ENCODE measurements around the gene CYP1A1. TPM values are rescaled to one million over a fixed set of nuclear protein-coding genes. Genes with fewer than 3 reads are reported as not detected.
A peak's percentile ranks its signal among the peaks of the same experiment; 100 is the strongest.

Gene CYP1A1, protein sequence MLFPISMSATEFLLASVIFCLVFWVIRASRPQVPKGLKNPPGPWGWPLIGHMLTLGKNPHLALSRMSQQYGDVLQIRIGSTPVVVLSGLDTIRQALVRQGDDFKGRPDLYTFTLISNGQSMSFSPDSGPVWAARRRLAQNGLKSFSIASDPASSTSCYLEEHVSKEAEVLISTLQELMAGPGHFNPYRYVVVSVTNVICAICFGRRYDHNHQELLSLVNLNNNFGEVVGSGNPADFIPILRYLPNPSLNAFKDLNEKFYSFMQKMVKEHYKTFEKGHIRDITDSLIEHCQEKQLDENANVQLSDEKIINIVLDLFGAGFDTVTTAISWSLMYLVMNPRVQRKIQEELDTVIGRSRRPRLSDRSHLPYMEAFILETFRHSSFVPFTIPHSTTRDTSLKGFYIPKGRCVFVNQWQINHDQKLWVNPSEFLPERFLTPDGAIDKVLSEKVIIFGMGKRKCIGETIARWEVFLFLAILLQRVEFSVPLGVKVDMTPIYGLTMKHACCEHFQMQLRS
- total RNA-seq = not detected

DNA sequence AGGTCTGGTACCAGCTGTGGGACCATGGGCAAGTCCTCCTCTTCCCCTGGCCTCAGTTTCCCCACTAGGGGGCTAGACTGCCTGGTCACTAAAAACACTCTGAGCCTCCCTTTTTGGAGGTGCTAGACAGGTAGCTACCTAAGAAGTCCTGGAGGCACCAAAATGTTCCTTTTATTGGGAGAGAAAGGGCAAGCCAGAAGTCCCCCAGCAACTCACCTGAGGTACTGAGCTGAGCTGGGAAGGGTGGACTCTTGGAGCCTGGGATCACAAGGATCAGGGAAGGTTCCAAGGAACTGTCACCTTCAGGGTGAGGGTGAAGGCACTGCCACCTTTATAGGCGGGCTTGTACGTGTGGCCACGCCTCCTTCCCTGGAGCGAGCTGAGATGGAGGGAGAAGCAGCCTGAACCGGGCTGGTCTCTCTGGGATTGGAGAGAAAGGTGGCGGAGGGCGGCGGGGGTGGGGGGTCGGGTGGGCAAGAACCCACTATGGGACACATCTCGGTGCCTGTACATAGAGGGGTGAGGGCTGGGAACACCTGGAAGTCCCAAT lies at the start of gene CYP1A1:
Gene CYP1A1 (minus strand): TSS at position 304 of the 550 bp plus-strand sequence. CDS start 2,431 bp downstream, outside the sequence.
- H3K4me1 ChIP-seq (ENCODE audit: insufficient read depth, low read length) = peaks cover 15% of the 10 kb centered on the region
- peak within 1 kb of the TSS; percentile 39 for H3K4me3 ChIP-seq (ENCODE audit: low read length)
- no peaks in the 10 kb centered on the region for H3K9me3 ChIP-seq (ENCODE audit: low read depth, low read length)
- H3K27me3 ChIP-seq (ENCODE audit: insufficient read depth, low read length) = peaks cover 27% of the 10 kb centered on the region

- Histone ChIP-seq H3K4me1 (ENCODE audit: insufficient read depth, low read length) (peaks cover 81% of the 10 kb centered on the region), H3K27me3 (ENCODE audit: insufficient read depth, low read length) (no peaks in the 10 kb centered on the region), H3K9me3 (ENCODE audit: low read depth, low read length) (no peaks in the 10 kb centered on the region), H3K4me3 (ENCODE audit: low read length) (no peak overlapping the region)
These were observed 48.5 kb upstream of the CYP1A1 start for GRCh38 chr15:74773731-74774252.

DNA sequence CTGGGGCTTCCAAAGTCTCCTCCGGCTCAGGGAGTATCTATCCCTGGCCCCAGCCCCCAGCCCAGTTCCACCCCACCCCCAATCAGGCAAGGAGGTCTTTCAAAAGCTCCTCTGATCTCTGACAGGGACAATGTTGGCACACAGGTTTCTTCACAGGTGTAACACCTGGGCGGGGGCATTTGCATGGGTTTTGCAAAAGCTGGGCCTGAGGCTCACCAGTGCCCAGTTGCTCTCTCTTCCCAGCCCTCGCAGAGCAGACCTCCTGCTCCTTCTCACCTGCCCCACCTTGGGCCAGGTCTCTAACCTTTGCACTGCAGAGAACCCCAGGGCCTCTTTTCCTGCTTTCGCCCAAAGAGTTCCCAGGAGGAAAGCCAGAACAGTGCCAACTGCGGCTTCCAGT lies 48.0 kb upstream of the CYP1A1 start:
- Histone ChIP-seq H3K4me1 (ENCODE audit: insufficient read depth, low read length) (peaks cover 79% of the 10 kb centered on the region), H3K27me3 (ENCODE audit: insufficient read depth, low read length) (no peaks in the 10 kb centered on the region), H3K4me3 (ENCODE audit: low read length) (no peak overlapping the region), H3K9me3 (ENCODE audit: low read depth, low read length) (no peaks in the 10 kb centered on the region)

GRCh38 chr15:74770211-74770903 lies 45.0 kb upstream of the CYP1A1 start:
- Histone ChIP-seq H3K27me3 (ENCODE audit: insufficient read depth, low read length) (no peaks in the 10 kb centered on the region), H3K4me3 (ENCODE audit: low read length) (no peak overlapping the region), H3K4me1 (ENCODE audit: insufficient read depth, low read length) (peaks cover 49% of the 10 kb centered on the region), H3K9me3 (ENCODE audit: low read depth, low read length) (no peaks in the 10 kb centered on the region)

- Histone ChIP-seq H3K27me3 (ENCODE audit: insufficient read depth, low read length) (no peaks in the 10 kb centered on the region), H3K9me3 (ENCODE audit: low read depth, low read length) (no peaks in the 10 kb centered on the region), H3K4me1 (ENCODE audit: insufficient read depth, low read length) (peaks cover 41% of the 10 kb centered on the region), H3K4me3 (ENCODE audit: low read length) (no peak overlapping the region)
These were observed 44.2 kb upstream of the CYP1A1 start for GRCh38 chr15:74769463-74770025.

- no peak overlapping the region for H3K4me3 ChIP-seq (ENCODE audit: low read length)
- no peaks in the 10 kb centered on the region for H3K9me3 ChIP-seq (ENCODE audit: low read depth, low read length)
- no peaks in the 10 kb centered on the region for H3K27me3 ChIP-seq (ENCODE audit: insufficient read depth, low read length)
These were observed 43.5 kb upstream of the CYP1A1 start for GRCh38 chr15:74768771-74769342.

DNA sequence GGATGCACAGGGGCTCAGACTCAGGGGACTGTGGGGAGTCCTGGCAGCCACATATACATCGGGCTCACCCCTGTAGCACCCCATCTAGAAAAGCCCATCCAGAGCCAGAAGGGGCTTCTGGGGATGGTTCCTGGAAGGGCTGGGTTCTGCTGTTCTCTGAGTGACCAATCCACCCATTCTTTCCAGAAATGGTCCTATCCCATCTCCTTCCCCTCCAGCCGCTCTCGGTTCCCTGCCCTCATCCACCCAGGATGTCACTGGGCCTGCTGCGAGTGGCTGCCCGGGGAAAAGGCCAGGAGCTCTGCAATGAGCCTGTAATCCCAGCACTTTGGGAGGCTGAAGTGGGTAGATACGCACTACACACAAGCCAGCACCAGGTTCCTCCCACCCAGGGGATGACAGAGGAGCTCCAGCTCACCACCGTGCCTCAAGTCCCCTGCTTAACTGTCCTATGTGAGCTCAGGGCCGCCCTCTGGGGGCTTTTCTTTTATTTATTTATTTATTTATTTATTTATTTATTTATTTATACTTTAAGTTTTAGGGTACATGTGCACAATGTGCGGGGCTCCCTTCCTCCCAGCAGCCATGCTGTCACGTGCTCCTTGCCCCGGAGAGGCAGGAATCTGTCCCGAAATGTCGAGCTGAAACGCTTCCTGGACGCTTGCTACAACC lies 42.9 kb upstream of the CYP1A1 start:
- Histone ChIP-seq H3K4me1 (ENCODE audit: insufficient read depth, low read length) (peaks cover 28% of the 10 kb centered on the region), H3K9me3 (ENCODE audit: low read depth, low read length) (no peaks in the 10 kb centered on the region), H3K4me3 (ENCODE audit: low read length) (no peak overlapping the region), H3K27me3 (ENCODE audit: insufficient read depth, low read length) (no peaks in the 10 kb centered on the region)

More at GRCh38 chr15:74768771-74769342, 43.5 kb upstream of the CYP1A1 start:
- H3K4me1 ChIP-seq (ENCODE audit: insufficient read depth, low read length) = peaks cover 34% of the 10 kb centered on the region

DNA sequence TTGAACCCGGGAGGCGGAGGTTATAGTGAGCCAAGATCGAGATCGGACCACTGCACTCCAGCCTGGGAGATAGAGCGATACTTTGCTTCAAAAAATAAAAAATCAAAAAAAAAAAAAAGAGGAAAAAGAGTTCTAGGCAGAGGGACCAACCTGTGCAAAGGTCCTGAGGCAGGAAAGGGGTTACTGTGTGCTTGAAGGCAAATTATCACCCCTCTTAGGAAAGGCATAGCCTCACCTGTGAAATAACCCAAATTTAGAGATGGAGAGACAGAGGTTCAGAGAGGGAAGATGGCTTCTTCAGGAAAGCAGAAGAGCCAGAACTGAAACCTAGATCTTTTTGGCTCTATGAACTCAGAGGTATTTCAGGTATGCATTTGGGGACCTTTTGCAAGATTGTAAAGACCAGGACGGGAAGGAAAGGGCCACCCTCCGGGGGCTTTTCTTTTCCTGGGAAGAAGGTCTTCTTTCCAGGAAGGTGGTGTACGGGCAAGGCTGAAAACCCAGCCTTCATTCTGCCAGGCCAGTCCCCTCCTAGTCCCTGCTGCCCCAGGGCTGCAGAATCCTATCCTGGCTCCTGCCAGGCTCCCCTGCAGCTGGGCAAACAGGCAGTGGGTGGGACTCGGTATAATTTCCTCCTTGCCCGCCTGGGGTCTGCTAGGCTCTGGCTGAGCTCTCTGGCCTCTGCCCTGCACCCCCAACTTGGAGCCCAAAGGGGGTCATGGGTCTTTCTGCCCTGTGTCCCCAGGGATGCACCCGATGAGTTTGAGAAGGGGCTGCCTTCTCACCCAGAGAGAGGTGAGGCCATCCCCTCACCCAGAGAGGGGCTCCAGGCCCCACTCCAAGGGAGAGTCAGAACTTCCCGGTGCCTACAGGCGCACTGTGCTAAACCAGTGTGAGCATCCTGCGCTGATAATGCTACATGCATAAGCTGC lies 42.1 kb upstream of the CYP1A1 start:
- H3K4me3 ChIP-seq (ENCODE audit: low read length) = no peak overlapping the region
- H3K27me3 ChIP-seq (ENCODE audit: insufficient read depth, low read length) = no peaks in the 10 kb centered on the region
- H3K4me1 ChIP-seq (ENCODE audit: insufficient read depth, low read length) = peaks cover 21% of the 10 kb centered on the region
- H3K9me3 ChIP-seq (ENCODE audit: low read depth, low read length) = no peaks in the 10 kb centered on the region

DNA sequence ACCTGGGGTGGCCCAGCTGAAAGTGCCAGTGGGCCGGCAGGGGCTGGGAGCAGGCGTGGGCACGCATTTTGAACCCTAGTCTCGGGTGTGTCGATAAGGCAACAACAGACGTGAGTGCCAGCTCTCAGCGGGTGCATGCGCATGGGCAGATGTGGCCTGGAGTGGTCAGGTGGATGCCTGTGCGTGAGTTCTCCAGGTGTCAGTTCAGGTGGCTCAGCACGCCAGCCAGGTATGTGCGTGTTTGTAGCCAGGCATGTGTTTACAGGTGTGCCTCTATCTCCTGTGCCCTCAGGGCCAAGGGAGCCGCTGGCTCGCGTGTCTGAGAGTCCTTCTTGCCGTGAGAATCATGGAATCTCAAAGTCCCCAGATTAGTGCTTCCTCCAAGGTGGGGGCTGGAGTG lies 38.1 kb upstream of the CYP1A1 start:
- H3K9me3 ChIP-seq (ENCODE audit: low read depth, low read length) = no peaks in the 10 kb centered on the region

GRCh38 chr15:74762791-74763150 lies 37.4 kb upstream of the CYP1A1 start:
- no peaks in the 10 kb centered on the region for H3K4me1 ChIP-seq (ENCODE audit: insufficient read depth, low read length)

More for the DNA sequence above, 38.1 kb upstream of the CYP1A1 start:
- H3K4me1 ChIP-seq (ENCODE audit: insufficient read depth, low read length) = no peaks in the 10 kb centered on the region
- H3K4me3 ChIP-seq (ENCODE audit: low read length) = no peak overlapping the region
- H3K27me3 ChIP-seq (ENCODE audit: insufficient read depth, low read length) = no peaks in the 10 kb centered on the region

DNA sequence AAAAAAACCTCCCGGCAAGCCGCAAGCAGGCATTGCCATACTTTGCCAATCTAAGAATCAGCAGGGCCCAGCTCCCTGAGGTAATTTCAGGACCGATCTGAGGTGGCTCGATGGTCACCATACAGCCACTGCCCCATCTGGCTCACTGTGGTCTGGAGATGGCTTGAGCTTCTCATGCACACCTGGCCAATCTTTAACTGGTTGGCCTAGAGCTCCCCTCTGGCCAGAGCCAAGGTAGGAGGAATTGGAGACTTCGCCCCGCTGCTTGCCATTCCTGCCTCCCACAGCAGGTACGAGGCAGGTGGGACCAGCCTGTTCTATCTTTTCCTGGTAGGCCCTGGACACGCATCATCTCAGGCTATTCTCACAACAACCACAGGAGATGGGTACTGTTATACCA lies 33.4 kb upstream of the CYP1A1 start:
- Histone ChIP-seq H3K27me3 (ENCODE audit: insufficient read depth, low read length) (no peaks in the 10 kb centered on the region), H3K9me3 (ENCODE audit: low read depth, low read length) (no peaks in the 10 kb centered on the region), H3K4me1 (ENCODE audit: insufficient read depth, low read length) (no peaks in the 10 kb centered on the region), H3K4me3 (ENCODE audit: low read length) (no peak overlapping the region)

More at GRCh38 chr15:74762791-74763150, 37.4 kb upstream of the CYP1A1 start:
- Histone ChIP-seq H3K9me3 (ENCODE audit: low read depth, low read length) (no peaks in the 10 kb centered on the region), H3K4me3 (ENCODE audit: low read length) (no peak overlapping the region), H3K27me3 (ENCODE audit: insufficient read depth, low read length) (no peaks in the 10 kb centered on the region)

DNA sequence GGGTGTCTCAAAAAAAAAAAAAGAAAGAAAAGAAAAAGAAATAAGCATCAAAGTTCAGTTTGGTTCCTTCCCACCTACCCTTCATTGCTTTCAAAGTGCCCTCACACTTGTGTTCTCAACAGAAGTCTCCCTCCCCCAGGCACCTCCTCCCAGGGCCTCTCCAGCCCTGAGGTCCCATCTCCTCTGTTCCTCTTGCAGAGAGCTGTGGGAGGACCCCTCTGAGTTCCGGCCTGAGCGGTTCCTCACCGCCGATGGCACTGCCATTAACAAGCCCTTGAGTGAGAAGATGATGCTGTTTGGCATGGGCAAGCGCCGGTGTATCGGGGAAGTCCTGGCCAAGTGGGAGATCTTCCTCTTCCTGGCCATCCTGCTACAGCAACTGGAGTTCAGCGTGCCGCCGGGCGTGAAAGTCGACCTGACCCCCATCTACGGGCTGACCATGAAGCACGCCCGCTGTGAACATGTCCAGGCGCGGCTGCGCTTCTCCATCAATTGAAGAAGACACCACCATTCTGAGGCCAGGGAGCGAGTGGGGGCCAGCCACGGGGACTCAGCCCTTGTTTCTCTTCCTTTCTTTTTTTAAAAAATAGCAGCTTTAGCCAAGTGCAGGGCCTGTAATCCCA lies 29.4 kb upstream of the CYP1A1 start:
- Histone ChIP-seq H3K27me3 (ENCODE audit: insufficient read depth, low read length) (no peaks in the 10 kb centered on the region), H3K9me3 (ENCODE audit: low read depth, low read length) (no peaks in the 10 kb centered on the region), H3K4me1 (ENCODE audit: insufficient read depth, low read length) (no peaks in the 10 kb centered on the region), H3K4me3 (ENCODE audit: low read length) (no peak overlapping the region)

- no peaks in the 10 kb centered on the region for H3K4me1 ChIP-seq (ENCODE audit: insufficient read depth, low read length)
- no peaks in the 10 kb centered on the region for H3K27me3 ChIP-seq (ENCODE audit: insufficient read depth, low read length)
- H3K4me3 ChIP-seq (ENCODE audit: low read length) = no peak overlapping the region
- no peaks in the 10 kb centered on the region for H3K9me3 ChIP-seq (ENCODE audit: low read depth, low read length)
These were observed 27.2 kb upstream of the CYP1A1 start for GRCh38 chr15:74752531-74752930.
